ENCODE measurements around the gene MACROD2.
A peak's percentile ranks its signal among the peaks of the same experiment; 100 is the strongest.

Gene MACROD2

DNA sequence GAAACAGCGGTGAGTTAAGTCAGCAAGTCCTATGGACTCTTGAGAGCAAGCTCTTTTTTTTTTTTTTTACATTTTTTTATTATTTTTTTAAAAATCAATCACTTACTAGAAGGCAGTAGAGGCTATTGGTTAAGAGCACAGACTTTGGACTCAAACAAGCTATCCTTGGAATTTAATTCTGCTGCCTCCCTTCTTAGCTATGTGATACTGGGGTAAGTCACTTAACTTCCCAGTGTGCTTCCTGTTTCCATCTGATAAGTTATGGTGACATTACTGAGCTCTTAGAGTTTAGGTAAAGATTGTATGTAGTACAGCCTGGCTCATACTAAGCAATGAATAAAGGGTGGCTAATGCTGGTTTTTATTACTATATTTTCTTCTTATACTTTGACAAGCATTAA lies 1112.6 kb downstream of the MACROD2 start:
- TF ChIP-seq, protein P1, sequence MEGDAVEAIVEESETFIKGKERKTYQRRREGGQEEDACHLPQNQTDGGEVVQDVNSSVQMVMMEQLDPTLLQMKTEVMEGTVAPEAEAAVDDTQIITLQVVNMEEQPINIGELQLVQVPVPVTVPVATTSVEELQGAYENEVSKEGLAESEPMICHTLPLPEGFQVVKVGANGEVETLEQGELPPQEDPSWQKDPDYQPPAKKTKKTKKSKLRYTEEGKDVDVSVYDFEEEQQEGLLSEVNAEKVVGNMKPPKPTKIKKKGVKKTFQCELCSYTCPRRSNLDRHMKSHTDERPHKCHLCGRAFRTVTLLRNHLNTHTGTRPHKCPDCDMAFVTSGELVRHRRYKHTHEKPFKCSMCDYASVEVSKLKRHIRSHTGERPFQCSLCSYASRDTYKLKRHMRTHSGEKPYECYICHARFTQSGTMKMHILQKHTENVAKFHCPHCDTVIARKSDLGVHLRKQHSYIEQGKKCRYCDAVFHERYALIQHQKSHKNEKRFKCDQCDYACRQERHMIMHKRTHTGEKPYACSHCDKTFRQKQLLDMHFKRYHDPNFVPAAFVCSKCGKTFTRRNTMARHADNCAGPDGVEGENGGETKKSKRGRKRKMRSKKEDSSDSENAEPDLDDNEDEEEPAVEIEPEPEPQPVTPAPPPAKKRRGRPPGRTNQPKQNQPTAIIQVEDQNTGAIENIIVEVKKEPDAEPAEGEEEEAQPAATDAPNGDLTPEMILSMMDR (conservative IDR thresholded peaks at IDR 0.05; ENCODE audit: low read length) = no peak
- DNase-seq (ENCODE audit: low read depth) = no peak

DNA sequence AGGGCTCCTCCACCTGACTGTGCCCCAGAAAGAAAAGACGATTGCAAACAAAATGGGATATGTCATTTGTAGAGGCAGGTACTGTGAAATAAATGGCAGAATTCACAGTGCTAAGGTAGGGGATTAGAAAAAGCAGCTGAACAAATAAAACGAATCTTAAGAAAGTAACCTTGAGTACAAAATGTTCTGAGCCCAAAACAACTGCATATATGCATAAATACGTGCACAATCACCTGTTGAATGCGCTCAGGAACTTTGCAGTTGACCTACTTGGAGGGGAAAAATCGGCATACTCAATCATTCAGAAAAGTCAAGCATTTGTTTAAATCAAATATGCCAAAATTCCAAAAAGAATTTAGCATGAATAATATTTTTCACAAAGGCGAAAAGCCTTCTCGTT lies 1114.2 kb downstream of the MACROD2 start:
- H3K4me3 ChIP-seq (ENCODE audit: low read length) = no peak overlapping the region
- TF ChIP-seq, protein P1 (conservative IDR thresholded peaks at IDR 0.05; ENCODE audit: low read length) = no peak
- DNase-seq (ENCODE audit: low read depth) = no peak

More for the DNA sequence above, 1112.6 kb downstream of the MACROD2 start:
- H3K4me3 ChIP-seq (ENCODE audit: low read length) = no peak overlapping the region

DNA sequence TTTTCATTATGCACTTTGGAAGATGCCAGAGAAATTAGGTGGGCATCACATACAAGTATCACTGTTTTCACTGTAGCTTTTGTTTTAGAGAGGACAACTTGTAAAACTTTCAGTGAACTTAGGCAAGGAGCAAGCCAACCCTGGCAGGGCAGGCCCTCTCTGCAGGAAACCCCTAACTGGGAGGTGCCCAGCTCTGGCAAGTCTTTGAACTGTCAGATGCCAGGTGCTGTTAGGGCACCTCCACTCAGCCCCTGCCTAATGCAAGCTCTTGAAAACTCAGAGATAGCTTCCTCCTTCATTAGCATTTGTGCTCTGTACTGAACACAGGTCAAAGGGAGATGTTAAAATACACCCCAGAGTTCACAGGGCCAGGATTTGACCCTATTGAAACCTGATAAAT lies 1116.3 kb downstream of the MACROD2 start:
- TF ChIP-seq, protein P1 (conservative IDR thresholded peaks at IDR 0.05; ENCODE audit: low read length) = no peak
- no peak overlapping the region for H3K4me3 ChIP-seq (ENCODE audit: low read length)
- no peak for DNase-seq (ENCODE audit: low read depth)

DNA sequence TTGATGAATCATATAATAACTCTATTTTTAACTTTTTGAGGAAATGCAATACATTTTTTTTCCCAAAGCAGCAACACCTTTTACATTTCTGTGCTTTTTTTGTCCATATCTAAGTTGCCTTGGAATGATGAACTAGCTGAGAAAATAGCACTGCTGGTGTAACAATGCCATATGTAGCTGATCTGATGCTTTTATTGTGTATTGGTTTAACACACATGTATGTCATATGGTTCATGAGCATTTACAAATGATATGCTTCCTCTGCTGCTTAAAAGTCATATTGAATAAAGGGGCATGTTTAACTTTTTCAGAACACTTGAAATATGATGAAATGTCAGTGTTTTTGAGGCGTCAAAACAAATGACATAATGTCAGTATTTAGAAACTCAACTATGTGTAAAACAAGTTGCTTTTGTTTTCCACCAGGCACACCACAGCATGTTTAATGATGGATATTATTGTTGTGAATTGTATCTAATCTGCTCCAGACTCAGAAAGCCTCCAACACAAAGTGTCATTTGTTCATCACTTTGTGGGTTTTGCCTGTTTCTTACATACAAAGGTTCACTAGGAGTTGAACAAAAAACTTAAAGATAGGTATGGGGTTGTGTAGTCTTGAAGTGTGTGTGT lies 1117.9 kb downstream of the MACROD2 start:
- TF ChIP-seq, protein P1 (conservative IDR thresholded peaks at IDR 0.05; ENCODE audit: low read length) = no peak
- DNase-seq (ENCODE audit: low read depth) = peak; percentile 7
- H3K4me3 ChIP-seq (ENCODE audit: low read length) = no peak overlapping the region

DNA sequence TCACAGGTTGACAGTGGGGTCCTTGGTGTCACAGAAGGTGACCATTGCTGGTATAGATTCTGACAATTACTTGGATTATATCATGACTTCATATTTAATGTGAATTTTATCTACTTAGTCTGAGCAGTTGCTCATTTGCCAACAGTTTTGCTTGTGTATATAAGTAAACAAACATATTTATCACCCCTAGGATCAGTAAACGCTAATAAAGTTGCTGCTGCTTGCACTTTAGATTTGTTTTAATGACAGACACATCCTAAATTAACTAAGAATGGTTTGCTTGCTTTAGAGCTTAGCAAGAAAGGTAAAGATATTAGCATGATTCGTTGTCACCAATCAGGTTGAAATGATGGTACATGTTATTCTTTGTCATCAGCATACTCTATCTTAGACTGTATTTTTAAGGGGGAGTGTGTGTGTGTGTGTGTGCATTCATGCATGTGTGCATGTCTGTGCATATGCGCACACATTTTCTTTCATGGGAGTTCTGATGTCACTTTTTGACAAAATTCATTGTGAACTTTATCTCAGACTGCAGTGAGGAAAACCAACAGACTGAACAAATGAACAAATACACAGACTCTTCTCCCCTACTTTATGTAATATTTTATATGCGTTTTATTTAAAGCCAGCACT lies 1124.7 kb downstream of the MACROD2 start:
- no peak overlapping the region for H3K4me3 ChIP-seq (ENCODE audit: low read length)
- no peak for DNase-seq (ENCODE audit: low read depth)
- TF ChIP-seq, protein P1 (conservative IDR thresholded peaks at IDR 0.05; ENCODE audit: low read length) = no peak

DNA sequence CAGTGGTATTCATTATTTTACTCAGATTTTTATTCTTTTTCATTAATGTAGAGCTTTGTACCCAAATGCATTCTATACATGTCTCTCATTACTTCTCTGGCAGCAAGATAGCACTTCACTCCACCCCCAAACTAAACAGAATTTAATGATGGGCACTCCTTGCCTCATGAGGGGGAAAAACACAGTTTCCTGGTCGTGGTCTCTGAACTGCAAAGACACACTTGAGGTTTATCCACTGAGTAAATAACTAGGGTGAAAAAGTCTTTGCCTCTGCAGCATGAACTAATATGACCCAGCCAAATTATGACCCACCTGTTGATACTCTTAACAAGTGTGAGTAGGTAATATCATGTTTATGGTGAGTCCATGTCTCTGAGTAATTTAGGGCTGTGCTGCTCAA lies 1127.3 kb downstream of the MACROD2 start:
- no peak overlapping the region for H3K4me3 ChIP-seq (ENCODE audit: low read length)
- no peak for DNase-seq (ENCODE audit: low read depth)
- TF ChIP-seq, protein P1 (conservative IDR thresholded peaks at IDR 0.05; ENCODE audit: low read length) = no peak

DNA sequence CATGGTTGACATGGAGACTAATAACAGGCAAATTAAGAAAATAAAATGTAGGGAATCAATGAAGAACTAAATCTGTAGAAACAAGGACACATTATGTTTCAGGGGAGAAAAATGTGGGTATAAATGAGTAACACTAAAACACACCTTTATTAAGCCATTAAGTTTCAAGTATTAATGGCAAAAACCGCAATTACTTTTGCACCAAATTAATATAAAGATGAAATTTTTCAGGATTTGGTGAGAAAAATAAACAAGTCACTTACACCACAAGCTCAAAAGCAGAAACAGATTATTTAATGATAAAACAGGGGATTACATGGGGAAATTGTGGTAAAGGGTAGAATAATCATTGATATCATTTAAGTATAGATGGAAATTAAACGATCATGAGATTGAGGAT lies 1135.9 kb downstream of the MACROD2 start:
- no peak for DNase-seq (ENCODE audit: low read depth)
- no peak overlapping the region for H3K4me3 ChIP-seq (ENCODE audit: low read length)
- TF ChIP-seq, protein P1 (conservative IDR thresholded peaks at IDR 0.05; ENCODE audit: low read length) = no peak
